Activated naive CD4-positive, alpha-beta T cell treated with anti-CD3 and anti-CD28 coated beads, Interleukin-2, amount 50 U/mL, for 72 hours (primary cell): Measurements from ENCODE around the gene DUS3L. TPM values are rescaled to one million over a fixed set of nuclear protein-coding genes. Genes with fewer than 3 reads are reported as not detected.
"Not testable (repeated sequence)": the region's sequence is repeated elsewhere in the genome, so short reads cannot be mapped to it uniquely, and the experiment has no call there.

ENCODE experiments used
- ATAC-seq, 2 donors: fragments of 150-1000 bp; cut with Tn5 transposase; 2 replicates each; pipeline ENCODE4 v1.10.0; 2021; ENCODE audit warnings: mild to moderate bottlenecking in 2 of 2, moderate library complexity in 2 of 2
- DNase-seq, 2 donors: peaks; one replicate each; pipeline ENCODE4 v3.0.0; 2021 to 2022; ENCODE audit warnings: low spot score in 2 of 2
- H3K27ac Mint-ChIP-seq, 2 donors: one replicate each; pipeline ENCODE4 v1.8.0; 2022; ENCODE audit warnings: mild to moderate bottlenecking in 2 of 2, mixed read lengths in 2 of 2
- H3K36me3 Mint-ChIP-seq, 2 donors: one replicate each; pipeline ENCODE4 v1.8.0; 2022; ENCODE audit warnings: mixed read lengths in 2 of 2
- H3K9me3 Mint-ChIP-seq, 2 donors: one replicate each; pipeline ENCODE4 v1.8.0; 2022; ENCODE audit warnings: mixed read lengths in 2 of 2
- total RNA-seq, 2 donors: library from RNA; stranded (reverse); gene quantifications; one replicate each; pipeline ENCODE4 v1.2.3, GENCODE V29; 2022

The DUS3L gene
- total RNA-seq, 2 donors from 2014 or later = 47.2 to 56.3 TPM

DNA sequence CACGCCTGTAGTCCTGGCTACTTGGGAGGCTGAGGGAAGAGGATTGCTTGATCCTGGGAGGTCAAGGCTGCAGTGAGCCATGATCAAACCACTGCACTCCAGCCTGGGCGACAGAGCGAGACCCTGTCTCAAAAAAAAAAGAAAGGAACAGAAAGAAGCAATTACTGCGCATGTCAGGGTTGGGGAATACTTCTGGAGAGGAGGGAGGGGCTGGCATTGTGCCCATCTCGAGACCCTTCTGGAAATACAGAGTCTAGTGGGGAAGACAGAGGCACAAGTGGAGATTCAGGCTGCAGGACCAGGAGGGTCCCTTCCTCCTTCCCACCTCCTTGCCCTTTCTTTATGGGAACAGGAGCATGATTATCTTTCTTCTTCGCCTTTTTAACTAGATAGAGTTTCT is 37.2 kb downstream of the DUS3L start:
- H3K27ac Mint-ChIP-seq = no peak overlapping the region
- H3K36me3 Mint-ChIP-seq = no peaks in the 10 kb centered on the region
- no peak for ATAC-seq
- no peak for DNase-seq
- no peaks in the 10 kb centered on the region for H3K9me3 Mint-ChIP-seq

DNA sequence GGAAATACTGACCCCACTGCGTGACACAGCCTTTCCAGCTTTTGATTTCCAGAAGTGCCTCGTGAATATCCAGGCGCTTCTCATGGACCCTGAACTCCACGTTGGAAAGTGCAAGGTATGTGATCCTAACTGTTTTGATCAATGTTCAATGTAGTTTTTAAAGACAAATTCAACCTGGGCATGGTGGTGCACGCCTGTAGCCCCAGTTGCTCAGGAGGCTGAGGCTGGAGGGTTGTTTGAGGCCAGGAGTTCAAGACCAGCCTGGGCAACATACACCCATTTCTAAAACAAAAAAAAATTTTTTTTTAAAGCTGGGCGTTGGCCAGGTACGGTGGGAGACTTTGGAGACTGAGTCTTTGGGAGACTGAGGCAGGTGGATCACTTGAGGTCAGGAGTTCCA is 39.3 kb downstream of the DUS3L start:
- H3K9me3 Mint-ChIP-seq = no peaks in the 10 kb centered on the region
- no peak overlapping the region for H3K27ac Mint-ChIP-seq
- DNase-seq (no peak), ATAC-seq (no peak)
- no peaks in the 10 kb centered on the region for H3K36me3 Mint-ChIP-seq

DNA sequence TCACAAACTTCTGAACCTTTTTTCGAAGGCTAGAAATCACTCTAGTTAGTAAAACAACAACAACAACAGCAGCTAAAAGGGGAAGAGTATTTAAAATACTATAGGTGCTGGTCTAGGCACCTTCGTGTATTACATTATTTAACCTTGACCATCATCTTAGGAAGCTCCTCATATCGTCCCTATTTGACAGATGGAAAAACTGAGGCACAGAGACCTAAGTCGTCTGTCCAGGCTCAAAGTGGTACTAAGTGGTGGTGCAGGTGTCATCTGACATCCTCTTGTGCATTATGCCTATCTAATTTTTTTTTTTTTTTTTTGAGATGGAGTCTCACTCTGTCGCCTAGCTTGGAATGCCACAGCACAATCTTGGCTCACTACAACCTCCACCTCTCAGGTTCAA is 41.5 kb downstream of the DUS3L start:
- Mint-ChIP-seq H3K9me3 (no peaks in the 10 kb centered on the region), H3K27ac (no peak overlapping the region), H3K36me3 (no peaks in the 10 kb centered on the region)
- no peak for DNase-seq
- ATAC-seq = no peak

DNA sequence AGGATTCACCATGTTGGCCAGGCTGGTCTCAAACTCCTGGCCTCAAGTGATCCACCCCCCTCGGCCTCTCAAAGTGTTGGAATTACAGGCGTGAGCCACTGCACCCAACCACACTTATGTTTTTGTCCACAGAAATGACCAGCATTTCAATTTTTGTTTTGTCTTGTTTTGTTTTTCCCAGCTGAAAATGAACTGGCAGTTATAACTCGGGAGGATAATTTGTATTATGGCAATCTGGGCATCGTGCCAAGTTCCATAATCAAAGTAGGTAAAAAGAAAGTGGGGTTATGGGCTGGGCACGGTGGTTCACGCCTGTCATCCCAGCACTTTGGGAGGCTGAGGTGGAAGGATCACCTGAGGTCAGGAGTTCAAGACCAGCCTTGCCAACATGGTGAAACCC is 42.0 kb downstream of the DUS3L start:
- ATAC-seq, DNase-seq, H3K9me3 Mint-ChIP-seq, H3K27ac Mint-ChIP-seq, H3K36me3 Mint-ChIP-seq: not testable (repeated sequence)

DNA sequence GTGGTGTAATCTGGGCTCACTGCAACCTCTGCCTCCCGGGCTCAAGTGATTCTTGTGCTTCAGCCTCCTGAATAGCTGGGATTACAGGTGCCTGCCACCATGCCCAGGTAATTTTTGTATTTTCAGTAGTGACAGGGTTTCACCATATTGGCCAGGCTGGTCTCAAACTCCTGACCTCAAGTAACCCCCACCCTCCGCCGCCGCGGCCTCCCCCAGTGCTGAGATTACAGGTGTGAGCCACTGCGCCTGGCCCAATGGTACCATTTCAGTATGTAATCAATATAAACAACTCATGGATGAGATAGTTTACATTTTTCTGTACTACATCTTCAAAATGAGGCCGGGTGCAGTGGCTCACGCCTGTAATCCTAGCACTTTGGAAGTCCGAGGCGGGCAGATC is 46.0 kb downstream of the DUS3L start:
- not testable (repeated sequence) for ATAC-seq, H3K27ac Mint-ChIP-seq, H3K9me3 Mint-ChIP-seq, DNase-seq, H3K36me3 Mint-ChIP-seq

DNA sequence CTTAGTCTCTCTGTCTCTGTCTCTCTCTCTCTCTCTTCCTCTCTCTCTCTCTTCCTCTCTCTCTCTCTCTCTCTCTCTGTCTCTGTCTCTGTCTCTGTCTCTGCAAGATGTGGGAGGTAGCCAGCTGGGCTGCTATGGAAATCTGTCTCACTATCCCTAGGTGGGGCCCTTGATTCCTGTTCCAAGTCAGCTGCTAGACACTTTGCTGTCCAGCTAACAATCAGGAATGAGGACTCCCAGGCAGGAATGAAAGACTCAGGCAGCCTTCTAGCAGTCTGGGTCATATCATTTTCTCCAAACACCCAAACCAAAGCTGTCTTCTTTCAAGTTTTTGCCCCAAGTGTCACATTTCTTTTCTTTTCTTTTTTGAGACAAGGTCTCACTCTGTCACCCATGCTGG is 47.3 kb downstream of the DUS3L start:
- Mint-ChIP-seq H3K27ac (no peak overlapping the region), H3K9me3 (no peaks in the 10 kb centered on the region), H3K36me3 (no peaks in the 10 kb centered on the region)
- DNase-seq (no peak), ATAC-seq (no peak)

DNA sequence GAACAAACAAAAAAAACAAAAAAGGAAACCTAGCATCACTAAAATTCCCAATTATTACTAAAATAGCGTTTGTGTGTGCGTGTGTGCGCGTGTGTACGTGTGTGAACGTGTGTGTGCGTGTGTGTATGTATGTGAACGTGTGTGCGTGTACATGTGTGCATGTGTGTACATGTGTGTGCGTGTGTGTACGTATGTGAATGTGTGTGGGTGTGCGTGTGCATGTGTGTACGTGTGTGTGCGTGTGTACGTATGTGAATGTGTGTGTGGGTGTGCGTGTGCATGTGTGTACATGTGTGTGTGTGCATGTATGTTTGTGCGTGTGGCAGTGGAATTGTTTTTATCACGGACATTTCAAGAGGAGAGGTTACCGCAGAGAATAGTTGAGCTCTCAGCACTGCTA is 48.9 kb downstream of the DUS3L start:
- DNase-seq (no peak), ATAC-seq (no peak)
- Mint-ChIP-seq H3K36me3 (no peaks in the 10 kb centered on the region), H3K27ac (no peak overlapping the region), H3K9me3 (no peaks in the 10 kb centered on the region)

DNA sequence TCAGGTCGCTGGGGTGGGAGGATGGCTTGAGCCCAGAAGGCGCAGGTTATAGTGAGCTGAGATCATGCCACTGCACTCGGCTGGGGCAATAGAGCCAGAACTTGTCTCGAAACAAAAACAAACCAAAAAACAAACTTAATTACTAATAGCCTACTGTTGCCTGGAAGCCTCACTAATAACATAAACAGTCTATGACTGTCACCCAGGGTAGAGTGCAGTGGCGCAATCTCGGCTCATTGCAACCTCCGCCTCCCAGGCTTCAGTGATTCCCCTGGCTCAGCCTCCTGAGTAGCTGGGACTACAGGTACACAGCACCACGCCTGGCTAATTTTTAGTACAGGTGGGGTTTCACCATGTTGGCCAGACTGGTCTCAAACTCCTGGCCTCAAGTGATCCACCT is 52.5 kb downstream of the DUS3L start:
- Mint-ChIP-seq H3K36me3 (no peaks in the 10 kb centered on the region), H3K27ac (no peak overlapping the region), H3K9me3 (no peaks in the 10 kb centered on the region)
- DNase-seq (no peak), ATAC-seq (no peak)

Other genes with a start within 250 kb of the DUS3L start
- gene TINCR, start 223.2 kb downstream of the DUS3L start, total RNA-seq = 1 to 10 TPM in 1 of 2 donors, under 1 TPM in 1; 0.82 to 1.7 TPM
- gene SAFB2, start 168.4 kb downstream of the DUS3L start, total RNA-seq = 100 to 1,000 TPM; 107 to 233 TPM
- 100 to 1,000 TPM; 127 to 154 TPM for gene SAFB, start 168.1 kb downstream of the DUS3L start, total RNA-seq
- gene MICOS13, start 110.6 kb downstream of the DUS3L start, total RNA-seq = 10 to 100 TPM; 32.0 to 47.2 TPM
- gene HSD11B1L, start 110.1 kb downstream of the DUS3L start, total RNA-seq = 1 to 10 TPM; 3.2 to 5.2 TPM
- gene RPL36, start 100.9 kb downstream of the DUS3L start, total RNA-seq = 1,000 to 10,000 TPM; 1,044 to 1,174 TPM
- 100 to 1,000 TPM; 178 to 359 TPM for gene LONP1, start 71.0 kb downstream of the DUS3L start, total RNA-seq
- gene CATSPERD, start 70.5 kb downstream of the DUS3L start, total RNA-seq = not detected
- 1 to 10 TPM; 1.8 to 7.4 TPM for gene PRR22, start 6.4 kb downstream of the DUS3L start, total RNA-seq
- gene NRTN, start 13.9 kb upstream of the DUS3L start, total RNA-seq = 1 to 10 TPM; 1.1 to 2.1 TPM
- under 1 TPM in 1 of 2 donors, not detected in 1; 0.27 TPM for gene FUT6, start 48.5 kb upstream of the DUS3L start, total RNA-seq
- under 1 TPM in 1 of 2 donors, not detected in 1; 0.32 TPM for gene FUT3, start 60.3 kb upstream of the DUS3L start, total RNA-seq
- gene FUT5, start 79.4 kb upstream of the DUS3L start, total RNA-seq = under 1 TPM; 0.23 to 0.36 TPM
- 100 to 1,000 TPM; 206 to 224 TPM for gene NDUFA11, start 112.6 kb upstream of the DUS3L start, total RNA-seq
- 1 to 10 TPM; 3.8 to 3.9 TPM for gene VMAC, start 113.7 kb upstream of the DUS3L start, total RNA-seq
- gene CAPS, start 123.1 kb upstream of the DUS3L start, total RNA-seq = 1 to 10 TPM; 5.1 to 6.0 TPM
- 100 to 1,000 TPM in 1 of 2 donors, 10 to 100 TPM in 1; 89.6 to 112 TPM for gene RANBP3, start 187.0 kb upstream of the DUS3L start, total RNA-seq